Measurements from ENCODE around the gene ARMH2. TPM values are rescaled to one million over a fixed set of nuclear protein-coding genes. Genes with fewer than 3 reads are reported as not detected.
A peak's percentile ranks its signal among the peaks of the same experiment; 100 is the strongest.

The ARMH2 gene
- total RNA-seq, 6 experiments from 2014 or later, result not detected

- TF ChIP-seq CTCF (IDR thresholded peaks at IDR 0.05), result no peak
- H3K27me3 Mint-ChIP-seq (ENCODE audit: insufficient read depth), result no peaks in the 10 kb centered on the region
- H3K4me3 Mint-ChIP-seq, result peak overlapping the region; percentile 27; the same call in 1 of the 2 replicates
- H3K27ac Mint-ChIP-seq, result peak overlapping the region; percentile 69
- H3K36me3 Mint-ChIP-seq (ENCODE audit: low read depth), result peaks cover 29% of the 10 kb centered on the region; the same call in 1 of the 2 replicates
- no peaks in the 10 kb centered on the region for H3K9me3 Mint-ChIP-seq
- no peak for DNase-seq
- H3K4me1 Mint-ChIP-seq (ENCODE audit: low read depth), result peaks cover 48% of the 10 kb centered on the region
These were observed 18.5 kb downstream of the ARMH2 start for GRCh38 chr6:24780206-24780605.

DNA sequence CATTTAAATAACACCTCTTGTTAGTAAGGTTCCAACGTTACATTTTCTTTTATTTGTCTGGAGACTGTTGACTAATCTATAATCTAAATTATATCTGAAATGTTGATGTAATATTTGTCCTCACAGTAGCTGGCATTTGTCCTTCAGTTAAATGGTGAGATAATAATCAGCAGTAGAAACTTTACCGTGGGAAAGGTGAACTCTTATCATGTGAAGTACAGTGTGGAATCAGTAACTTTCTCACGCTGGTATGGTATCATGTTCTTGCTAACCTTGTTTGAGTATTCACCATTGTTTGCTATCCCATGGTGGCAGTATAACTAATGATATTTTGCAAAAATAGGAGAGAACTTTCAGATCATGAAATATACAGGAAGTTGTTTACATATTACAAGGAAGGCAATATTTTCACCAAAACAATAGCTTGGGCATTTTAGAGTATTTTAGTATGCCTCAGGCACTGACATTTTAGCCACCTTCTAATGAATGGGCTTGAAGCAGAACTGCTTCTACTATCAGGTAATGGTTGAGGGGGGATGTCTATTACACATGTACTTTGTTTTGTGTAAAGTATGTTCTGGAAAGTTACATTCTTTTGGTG is 19.2 kb downstream of the ARMH2 start:
- no peak for TF ChIP-seq CTCF (IDR thresholded peaks at IDR 0.05)
- H3K27ac Mint-ChIP-seq, result peak overlapping the region; percentile 69
- H3K4me3 Mint-ChIP-seq, result 0 out of 2 replicates have a peak overlapping the region, but pooled peaks have one; percentile 27
- peaks cover 27% of the 10 kb centered on the region; the same call in 1 of the 2 replicates for H3K36me3 Mint-ChIP-seq (ENCODE audit: low read depth)
- no peak for DNase-seq
- no peaks in the 10 kb centered on the region for H3K9me3 Mint-ChIP-seq
- H3K27me3 Mint-ChIP-seq (ENCODE audit: insufficient read depth), result no peaks in the 10 kb centered on the region; the same call in 1 of the 2 replicates
- H3K4me1 Mint-ChIP-seq (ENCODE audit: low read depth), result peaks cover 48% of the 10 kb centered on the region

DNA sequence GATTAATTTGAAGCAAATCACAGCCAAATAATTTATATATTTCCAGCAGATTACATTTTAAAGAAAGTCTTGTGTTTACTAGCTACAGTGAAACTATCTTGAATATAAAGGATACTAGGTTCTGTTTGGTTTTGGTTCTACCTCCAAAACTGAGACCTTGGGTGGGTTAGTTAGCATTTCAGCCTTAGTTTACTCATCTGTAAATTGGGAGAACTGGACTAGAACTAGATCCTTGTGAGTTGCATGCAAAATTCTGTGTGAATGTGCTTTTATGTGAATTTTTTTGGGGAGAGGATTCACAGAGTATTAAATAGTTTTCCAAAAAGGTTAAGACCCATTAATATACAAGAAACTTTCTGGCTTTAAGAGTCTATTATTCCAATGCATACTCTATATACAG is 19.8 kb downstream of the ARMH2 start:
- H3K36me3 Mint-ChIP-seq (ENCODE audit: low read depth), result peaks cover 24% of the 10 kb centered on the region; the same call in 1 of the 2 replicates
- no peak overlapping the region for H3K27ac Mint-ChIP-seq
- no peaks in the 10 kb centered on the region for H3K9me3 Mint-ChIP-seq
- H3K27me3 Mint-ChIP-seq (ENCODE audit: insufficient read depth), result no peaks in the 10 kb centered on the region; the same call in 1 of the 2 replicates
- DNase-seq, result no peak
- H3K4me3 Mint-ChIP-seq, result no peak overlapping the region
- no peak for TF ChIP-seq CTCF (IDR thresholded peaks at IDR 0.05)
- peaks cover 48% of the 10 kb centered on the region for H3K4me1 Mint-ChIP-seq (ENCODE audit: low read depth)

DNA sequence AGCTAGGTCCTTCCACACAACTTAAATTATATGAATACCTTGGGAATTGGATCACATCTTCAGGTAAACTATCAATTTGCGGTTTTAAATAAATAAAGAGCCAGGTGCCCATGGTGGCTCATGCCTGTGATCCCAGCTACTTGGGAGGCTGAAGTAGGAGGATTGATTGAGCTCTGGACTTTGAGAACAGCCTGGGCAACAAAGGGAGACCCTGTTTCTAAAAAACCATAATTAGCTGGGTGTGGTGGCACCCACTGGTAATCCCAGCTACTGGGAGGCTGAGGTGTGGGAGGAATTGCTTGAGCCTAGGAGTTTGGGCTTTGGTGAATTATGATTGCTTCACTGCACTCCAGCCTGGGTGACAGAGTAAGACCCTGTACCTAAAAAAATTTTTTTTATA is 20.6 kb downstream of the ARMH2 start:
- H3K36me3 Mint-ChIP-seq (ENCODE audit: low read depth), result peaks cover 24% of the 10 kb centered on the region; the same call in 1 of the 2 replicates
- no peak for TF ChIP-seq CTCF (IDR thresholded peaks at IDR 0.05)
- no peaks in the 10 kb centered on the region; the same call in 1 of the 2 replicates for H3K27me3 Mint-ChIP-seq (ENCODE audit: insufficient read depth)
- H3K4me3 Mint-ChIP-seq, result peak overlapping the region; percentile 99; the same call in 1 of the 2 replicates
- H3K9me3 Mint-ChIP-seq, result no peaks in the 10 kb centered on the region
- peaks cover 48% of the 10 kb centered on the region for H3K4me1 Mint-ChIP-seq (ENCODE audit: low read depth)
- no peak for DNase-seq
- peak overlapping the region; percentile 13; the same call in 1 of the 2 replicates for H3K27ac Mint-ChIP-seq

- DNase-seq, result no peak
- peak overlapping the region; percentile 99 for H3K4me3 Mint-ChIP-seq
- H3K27ac Mint-ChIP-seq, result no peak overlapping the region; the same call in 1 of the 2 replicates
- no peaks in the 10 kb centered on the region for H3K9me3 Mint-ChIP-seq
- no peaks in the 10 kb centered on the region; the same call in 1 of the 2 replicates for H3K27me3 Mint-ChIP-seq (ENCODE audit: insufficient read depth)
- TF ChIP-seq CTCF (IDR thresholded peaks at IDR 0.05), result no peak
- H3K36me3 Mint-ChIP-seq (ENCODE audit: low read depth), result peaks cover 22% of the 10 kb centered on the region; the same call in 1 of the 2 replicates
- H3K4me1 Mint-ChIP-seq (ENCODE audit: low read depth), result peaks cover 47% of the 10 kb centered on the region
These were observed 21.5 kb downstream of the ARMH2 start for GRCh38 chr6:24777227-24777626.

Measured in HFFc6 (cell line).